Measurements from ENCODE around the gene BCLAF1.
"Not testable (repeated sequence)": the region's sequence is repeated elsewhere in the genome, so short reads cannot be mapped to it uniquely, and the experiment has no call there.

BCLAF1 gene

DNA sequence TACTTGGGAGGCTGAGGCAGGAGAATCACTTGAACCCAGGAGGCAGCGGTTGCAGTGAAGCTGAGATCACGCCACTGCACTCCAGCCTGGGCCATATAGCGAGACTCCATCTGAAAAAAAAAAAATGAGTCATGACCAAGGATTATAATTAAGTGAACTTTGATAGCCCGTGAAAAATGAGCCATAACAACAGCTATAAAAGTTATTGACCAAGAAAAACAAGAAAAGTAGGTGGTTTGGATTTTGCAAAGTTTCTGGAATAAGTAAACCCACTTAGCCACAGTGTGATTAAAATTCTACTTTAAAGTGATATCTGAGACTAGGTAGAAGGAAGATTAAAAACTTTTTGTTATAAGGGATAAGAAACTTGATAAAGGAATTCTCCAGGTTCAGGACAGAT, 25.9 kb upstream of the BCLAF1 start:
- no peak for DNase-seq (ENCODE audit: low spot score)
- in situ Hi-C loops (cut with MboI; ENCODE audit: low sequenced_read_pairs, unreplicated experiment), result no loop called here
- TF ChIP-seq, protein P1, sequence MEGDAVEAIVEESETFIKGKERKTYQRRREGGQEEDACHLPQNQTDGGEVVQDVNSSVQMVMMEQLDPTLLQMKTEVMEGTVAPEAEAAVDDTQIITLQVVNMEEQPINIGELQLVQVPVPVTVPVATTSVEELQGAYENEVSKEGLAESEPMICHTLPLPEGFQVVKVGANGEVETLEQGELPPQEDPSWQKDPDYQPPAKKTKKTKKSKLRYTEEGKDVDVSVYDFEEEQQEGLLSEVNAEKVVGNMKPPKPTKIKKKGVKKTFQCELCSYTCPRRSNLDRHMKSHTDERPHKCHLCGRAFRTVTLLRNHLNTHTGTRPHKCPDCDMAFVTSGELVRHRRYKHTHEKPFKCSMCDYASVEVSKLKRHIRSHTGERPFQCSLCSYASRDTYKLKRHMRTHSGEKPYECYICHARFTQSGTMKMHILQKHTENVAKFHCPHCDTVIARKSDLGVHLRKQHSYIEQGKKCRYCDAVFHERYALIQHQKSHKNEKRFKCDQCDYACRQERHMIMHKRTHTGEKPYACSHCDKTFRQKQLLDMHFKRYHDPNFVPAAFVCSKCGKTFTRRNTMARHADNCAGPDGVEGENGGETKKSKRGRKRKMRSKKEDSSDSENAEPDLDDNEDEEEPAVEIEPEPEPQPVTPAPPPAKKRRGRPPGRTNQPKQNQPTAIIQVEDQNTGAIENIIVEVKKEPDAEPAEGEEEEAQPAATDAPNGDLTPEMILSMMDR (IDR thresholded peaks at IDR 0.05; ENCODE audit: borderline replicate concordance, control extremely low read depth, extremely low read depth, insufficient read depth, missing control alignments), result no peak

DNA sequence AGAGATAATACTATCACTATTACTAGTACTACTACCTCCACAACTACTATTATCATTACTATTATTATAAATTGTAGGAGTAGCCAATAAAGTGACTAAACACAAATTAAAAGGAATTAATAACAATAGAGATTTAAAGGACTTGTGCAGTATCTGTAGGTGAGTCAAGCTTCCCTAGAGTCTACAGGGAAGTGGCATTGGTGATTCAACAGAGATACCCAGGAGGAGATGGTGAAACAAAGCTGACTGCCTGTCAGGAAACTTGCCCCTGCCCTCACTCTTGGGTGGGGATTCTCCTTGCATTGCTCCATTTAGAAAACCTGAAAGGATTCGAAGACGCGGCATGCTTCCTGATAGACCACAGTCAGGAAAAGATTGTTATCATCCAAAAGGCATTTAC, 23.3 kb upstream of the BCLAF1 start:
- TF ChIP-seq, protein P1 (IDR thresholded peaks at IDR 0.05; ENCODE audit: borderline replicate concordance, control extremely low read depth, extremely low read depth, insufficient read depth, missing control alignments), result no peak
- in situ Hi-C loops (cut with MboI; ENCODE audit: low sequenced_read_pairs, unreplicated experiment), result no loop called here
- no peak for DNase-seq (ENCODE audit: low spot score)

- TF ChIP-seq, protein P1 (IDR thresholded peaks at IDR 0.05; ENCODE audit: borderline replicate concordance, control extremely low read depth, extremely low read depth, insufficient read depth, missing control alignments), result no peak
- DNase-seq (ENCODE audit: low spot score), result no peak
- in situ Hi-C loops (cut with MboI; ENCODE audit: low sequenced_read_pairs, unreplicated experiment), result no loop called here
Observed at GRCh38 chr6:136309729-136310311, 20.2 kb upstream of the BCLAF1 start.

DNA sequence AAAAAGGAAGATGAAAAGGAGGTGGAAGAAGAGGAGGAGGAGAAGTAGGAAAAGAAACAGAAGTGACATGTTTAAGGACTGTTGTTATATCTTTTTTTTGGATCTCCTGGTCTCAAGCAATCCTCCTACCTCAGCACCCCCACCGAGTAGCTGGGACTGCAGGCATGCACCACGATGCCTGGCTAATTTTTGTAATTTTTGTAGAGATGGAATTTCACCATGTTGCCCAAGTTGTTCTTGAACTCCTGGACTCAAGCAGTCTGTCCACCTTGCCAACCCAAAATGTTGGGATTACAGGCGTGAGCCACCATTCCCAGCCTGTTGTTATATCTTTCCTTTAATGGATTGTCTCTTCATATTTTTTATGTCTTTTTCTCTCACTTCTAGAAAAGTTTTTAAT, 19.5 kb upstream of the BCLAF1 start:
- TF ChIP-seq, protein P1 (IDR thresholded peaks at IDR 0.05; ENCODE audit: borderline replicate concordance, control extremely low read depth, extremely low read depth, insufficient read depth, missing control alignments), result no peak
- DNase-seq (ENCODE audit: low spot score), result no peak
- in situ Hi-C loops (cut with MboI; ENCODE audit: low sequenced_read_pairs, unreplicated experiment), result no loop called here

- in situ Hi-C loops (cut with MboI; ENCODE audit: low sequenced_read_pairs, unreplicated experiment); DNase-seq (ENCODE audit: low spot score): not testable (repeated sequence)
Observed at GRCh38 chr6:136308469-136308868, 18.8 kb upstream of the BCLAF1 start.

- in situ Hi-C loops (cut with MboI; ENCODE audit: low sequenced_read_pairs, unreplicated experiment), result no loop called here
- TF ChIP-seq, protein P1 (IDR thresholded peaks at IDR 0.05; ENCODE audit: borderline replicate concordance, control extremely low read depth, extremely low read depth, insufficient read depth, missing control alignments), result no peak
- no peak for DNase-seq (ENCODE audit: low spot score)
Observed at GRCh38 chr6:136307351-136307750, 17.7 kb upstream of the BCLAF1 start.

GRCh38 chr6:136306466-136306865, 16.8 kb upstream of the BCLAF1 start:
- in situ Hi-C loops (cut with MboI; ENCODE audit: low sequenced_read_pairs, unreplicated experiment), result no loop called here
- TF ChIP-seq, protein P1 (IDR thresholded peaks at IDR 0.05; ENCODE audit: borderline replicate concordance, control extremely low read depth, extremely low read depth, insufficient read depth, missing control alignments), result no peak
- DNase-seq (ENCODE audit: low spot score), result no peak
